H1 (cell line): Measurements from ENCODE around the gene OBSCN. TPM values are rescaled to one million over a fixed set of nuclear protein-coding genes. Genes with fewer than 3 reads are reported as not detected.

Experiments
- CHD2 ChIP-seq: IDR thresholded peaks from 2 replicates; pipeline ENCODE4 v1.6.1; 2012; ENCODE audit warnings: low read length, improper control_type of control experiment
- CTBP2 ChIP-seq: IDR thresholded peaks from 2 replicates; pipeline ENCODE4 v1.7.0; 2011; ENCODE audit warnings: borderline replicate concordance, mild to moderate bottlenecking, moderate library complexity, mixed read lengths, low read length; ENCODE audit not compliant: insufficient read depth, insufficient read length
- RFX5 ChIP-seq: IDR thresholded peaks from 2 replicates; pipeline ENCODE4 v1.6.1; 2011; ENCODE audit warnings: low read depth, low read length, improper control_type of control experiment, borderline replicate concordance
- SIX5 ChIP-seq: IDR thresholded peaks from 2 replicates; pipeline ENCODE4 v1.6.1; 2011; ENCODE audit warnings: mild to moderate bottlenecking, low read depth, low read length
- TAF1 ChIP-seq: IDR thresholded peaks from 2 replicates; pipeline ENCODE4 v1.6.1; 2011; ENCODE audit warnings: mild to moderate bottlenecking, low read depth, low read length
- TAF7 ChIP-seq: optimal IDR thresholded peaks from 2 replicates; pipeline ENCODE3; 2011; ENCODE audit warnings: low read depth, mild to moderate bottlenecking, inconsistent platforms, low read length, moderate library complexity, borderline replicate concordance
- polyA plus RNA-seq, 7 experiments: library from polyadenylated mRNA; depleted of rRNA in 3 of 7; stranded (reverse) in 5 of 7; unstranded in 2 of 7; fragments of >200 nt in 5 of 7; fragments of 200-250 nt in 2 of 7; gene quantifications; 1 replicate in 5 of 7; 2 replicates in 1 of 7; 4 replicates in 1 of 7; pipeline versions ENCODE4 v1.2.1 to v1.2.3, GENCODE V29; 2011 to 2013; ENCODE audit warnings: missing spikeins in 2 of 7, mixed read lengths in 2 of 7
- total RNA-seq: library from RNA; stranded (reverse); fragmentation: NEBNext Ultra II Directional; extraction: Animal tissue kit (Norgen Biotek cat#: 25700); gene quantifications from 2 replicates; pipeline ENCODE4 v1.2.1, GENCODE V29; 2021
- TF ChIP-seq, protein P1 (sequence below): fragments of 300-600 bp; sonication (generic); IDR thresholded peaks from 2 replicates; pipeline ENCODE4 v1.7.1; 2012; ENCODE audit warnings: low read length, moderate library complexity, mild to moderate bottlenecking, inconsistent platforms; ENCODE audit not compliant: insufficient replicate concordance

The OBSCN gene
- total and polyA plus RNA-seq, 2 of the 8 experiments (the other 6 are each of a cell fraction or from before 2014, with no cell fraction given): 7.5 to 28.4 TPM

DNA sequence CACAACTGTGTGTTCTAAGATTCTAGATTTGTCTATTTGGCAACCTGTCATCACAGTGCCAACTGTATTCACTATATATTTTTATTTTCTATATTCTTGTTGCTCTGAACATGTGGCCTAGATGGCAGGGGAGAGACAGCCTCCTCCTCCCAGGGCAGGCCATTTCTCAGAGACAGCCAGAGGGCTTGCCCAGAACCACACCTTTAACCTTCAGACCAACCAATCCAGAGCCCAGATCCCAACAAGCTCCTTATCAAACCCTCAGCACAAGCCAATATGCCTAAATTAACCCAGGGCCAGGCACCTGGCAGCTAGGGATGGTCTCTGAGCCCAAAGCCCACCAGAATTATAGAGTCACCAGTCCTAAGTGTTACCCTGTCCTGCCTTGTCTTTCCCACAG is 179.5 kb downstream of the OBSCN start (continued):
- no peak for TF ChIP-seq CTBP2
- no peak for TF ChIP-seq TAF7
- TF ChIP-seq TAF1: no peak
- TF ChIP-seq SIX5: no peak
- TF ChIP-seq CHD2: no peak
- TF ChIP-seq, protein P1, sequence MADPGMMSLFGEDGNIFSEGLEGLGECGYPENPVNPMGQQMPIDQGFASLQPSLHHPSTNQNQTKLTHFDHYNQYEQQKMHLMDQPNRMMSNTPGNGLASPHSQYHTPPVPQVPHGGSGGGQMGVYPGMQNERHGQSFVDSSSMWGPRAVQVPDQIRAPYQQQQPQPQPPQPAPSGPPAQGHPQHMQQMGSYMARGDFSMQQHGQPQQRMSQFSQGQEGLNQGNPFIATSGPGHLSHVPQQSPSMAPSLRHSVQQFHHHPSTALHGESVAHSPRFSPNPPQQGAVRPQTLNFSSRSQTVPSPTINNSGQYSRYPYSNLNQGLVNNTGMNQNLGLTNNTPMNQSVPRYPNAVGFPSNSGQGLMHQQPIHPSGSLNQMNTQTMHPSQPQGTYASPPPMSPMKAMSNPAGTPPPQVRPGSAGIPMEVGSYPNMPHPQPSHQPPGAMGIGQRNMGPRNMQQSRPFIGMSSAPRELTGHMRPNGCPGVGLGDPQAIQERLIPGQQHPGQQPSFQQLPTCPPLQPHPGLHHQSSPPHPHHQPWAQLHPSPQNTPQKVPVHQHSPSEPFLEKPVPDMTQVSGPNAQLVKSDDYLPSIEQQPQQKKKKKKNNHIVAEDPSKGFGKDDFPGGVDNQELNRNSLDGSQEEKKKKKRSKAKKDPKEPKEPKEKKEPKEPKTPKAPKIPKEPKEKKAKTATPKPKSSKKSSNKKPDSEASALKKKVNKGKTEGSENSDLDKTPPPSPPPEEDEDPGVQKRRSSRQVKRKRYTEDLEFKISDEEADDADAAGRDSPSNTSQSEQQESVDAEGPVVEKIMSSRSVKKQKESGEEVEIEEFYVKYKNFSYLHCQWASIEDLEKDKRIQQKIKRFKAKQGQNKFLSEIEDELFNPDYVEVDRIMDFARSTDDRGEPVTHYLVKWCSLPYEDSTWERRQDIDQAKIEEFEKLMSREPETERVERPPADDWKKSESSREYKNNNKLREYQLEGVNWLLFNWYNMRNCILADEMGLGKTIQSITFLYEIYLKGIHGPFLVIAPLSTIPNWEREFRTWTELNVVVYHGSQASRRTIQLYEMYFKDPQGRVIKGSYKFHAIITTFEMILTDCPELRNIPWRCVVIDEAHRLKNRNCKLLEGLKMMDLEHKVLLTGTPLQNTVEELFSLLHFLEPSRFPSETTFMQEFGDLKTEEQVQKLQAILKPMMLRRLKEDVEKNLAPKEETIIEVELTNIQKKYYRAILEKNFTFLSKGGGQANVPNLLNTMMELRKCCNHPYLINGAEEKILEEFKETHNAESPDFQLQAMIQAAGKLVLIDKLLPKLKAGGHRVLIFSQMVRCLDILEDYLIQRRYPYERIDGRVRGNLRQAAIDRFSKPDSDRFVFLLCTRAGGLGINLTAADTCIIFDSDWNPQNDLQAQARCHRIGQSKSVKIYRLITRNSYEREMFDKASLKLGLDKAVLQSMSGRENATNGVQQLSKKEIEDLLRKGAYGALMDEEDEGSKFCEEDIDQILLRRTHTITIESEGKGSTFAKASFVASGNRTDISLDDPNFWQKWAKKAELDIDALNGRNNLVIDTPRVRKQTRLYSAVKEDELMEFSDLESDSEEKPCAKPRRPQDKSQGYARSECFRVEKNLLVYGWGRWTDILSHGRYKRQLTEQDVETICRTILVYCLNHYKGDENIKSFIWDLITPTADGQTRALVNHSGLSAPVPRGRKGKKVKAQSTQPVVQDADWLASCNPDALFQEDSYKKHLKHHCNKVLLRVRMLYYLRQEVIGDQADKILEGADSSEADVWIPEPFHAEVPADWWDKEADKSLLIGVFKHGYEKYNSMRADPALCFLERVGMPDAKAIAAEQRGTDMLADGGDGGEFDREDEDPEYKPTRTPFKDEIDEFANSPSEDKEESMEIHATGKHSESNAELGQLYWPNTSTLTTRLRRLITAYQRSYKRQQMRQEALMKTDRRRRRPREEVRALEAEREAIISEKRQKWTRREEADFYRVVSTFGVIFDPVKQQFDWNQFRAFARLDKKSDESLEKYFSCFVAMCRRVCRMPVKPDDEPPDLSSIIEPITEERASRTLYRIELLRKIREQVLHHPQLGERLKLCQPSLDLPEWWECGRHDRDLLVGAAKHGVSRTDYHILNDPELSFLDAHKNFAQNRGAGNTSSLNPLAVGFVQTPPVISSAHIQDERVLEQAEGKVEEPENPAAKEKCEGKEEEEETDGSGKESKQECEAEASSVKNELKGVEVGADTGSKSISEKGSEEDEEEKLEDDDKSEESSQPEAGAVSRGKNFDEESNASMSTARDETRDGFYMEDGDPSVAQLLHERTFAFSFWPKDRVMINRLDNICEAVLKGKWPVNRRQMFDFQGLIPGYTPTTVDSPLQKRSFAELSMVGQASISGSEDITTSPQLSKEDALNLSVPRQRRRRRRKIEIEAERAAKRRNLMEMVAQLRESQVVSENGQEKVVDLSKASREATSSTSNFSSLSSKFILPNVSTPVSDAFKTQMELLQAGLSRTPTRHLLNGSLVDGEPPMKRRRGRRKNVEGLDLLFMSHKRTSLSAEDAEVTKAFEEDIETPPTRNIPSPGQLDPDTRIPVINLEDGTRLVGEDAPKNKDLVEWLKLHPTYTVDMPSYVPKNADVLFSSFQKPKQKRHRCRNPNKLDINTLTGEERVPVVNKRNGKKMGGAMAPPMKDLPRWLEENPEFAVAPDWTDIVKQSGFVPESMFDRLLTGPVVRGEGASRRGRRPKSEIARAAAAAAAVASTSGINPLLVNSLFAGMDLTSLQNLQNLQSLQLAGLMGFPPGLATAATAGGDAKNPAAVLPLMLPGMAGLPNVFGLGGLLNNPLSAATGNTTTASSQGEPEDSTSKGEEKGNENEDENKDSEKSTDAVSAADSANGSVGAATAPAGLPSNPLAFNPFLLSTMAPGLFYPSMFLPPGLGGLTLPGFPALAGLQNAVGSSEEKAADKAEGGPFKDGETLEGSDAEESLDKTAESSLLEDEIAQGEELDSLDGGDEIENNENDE: no peak
- no peak for TF ChIP-seq RFX5
- TF ChIP-seq, all 59 proteins: peak for 0
